ENCODE measurements around the gene TRIM37.
"Not testable (repeated sequence)": the region's sequence is repeated elsewhere in the genome, so short reads cannot be mapped to it uniquely, and the experiment has no call there.

The TRIM37 gene

DNA sequence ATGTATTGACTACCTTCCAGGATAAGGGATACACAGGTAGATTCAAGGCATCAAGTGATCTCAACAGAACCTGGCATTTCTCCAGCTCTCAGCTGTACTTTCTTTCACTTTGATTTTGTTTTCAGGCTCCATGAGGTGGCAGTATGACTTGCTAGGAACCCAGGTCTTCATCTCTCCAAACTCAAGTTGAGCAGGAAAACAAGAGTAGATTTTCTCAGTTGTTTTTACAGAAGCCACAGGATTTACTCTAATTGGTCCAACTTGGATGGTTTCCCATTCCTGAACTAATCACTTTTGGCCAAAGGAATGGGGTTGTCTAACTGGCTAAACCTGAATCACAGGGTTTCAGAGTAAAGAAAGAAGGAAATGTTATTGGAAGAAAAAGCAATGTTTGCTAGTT lies 146.6 kb downstream of the TRIM37 start:
- no peak for DNase-seq
- intact Hi-C loops (cut with DNase I) = no loop called here

DNA sequence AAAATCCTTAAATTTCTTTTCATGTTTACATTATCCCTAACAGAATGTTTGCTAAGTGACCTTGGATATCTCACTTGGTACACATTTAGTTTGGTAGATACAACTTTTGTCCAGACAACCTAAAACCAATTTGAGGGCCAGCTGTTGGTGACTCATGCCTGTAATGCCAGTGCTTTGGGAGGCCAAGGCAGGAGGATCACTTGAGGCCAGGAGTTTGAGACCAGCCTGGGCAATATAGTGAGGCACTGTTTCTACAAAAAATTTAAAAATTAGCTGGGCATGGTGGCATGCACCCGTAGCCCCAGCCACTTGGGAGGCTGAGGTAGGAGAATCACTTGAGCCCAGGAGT lies 149.0 kb downstream of the TRIM37 start:
- DNase-seq; intact Hi-C loops (cut with DNase I): not testable (repeated sequence)

DNA sequence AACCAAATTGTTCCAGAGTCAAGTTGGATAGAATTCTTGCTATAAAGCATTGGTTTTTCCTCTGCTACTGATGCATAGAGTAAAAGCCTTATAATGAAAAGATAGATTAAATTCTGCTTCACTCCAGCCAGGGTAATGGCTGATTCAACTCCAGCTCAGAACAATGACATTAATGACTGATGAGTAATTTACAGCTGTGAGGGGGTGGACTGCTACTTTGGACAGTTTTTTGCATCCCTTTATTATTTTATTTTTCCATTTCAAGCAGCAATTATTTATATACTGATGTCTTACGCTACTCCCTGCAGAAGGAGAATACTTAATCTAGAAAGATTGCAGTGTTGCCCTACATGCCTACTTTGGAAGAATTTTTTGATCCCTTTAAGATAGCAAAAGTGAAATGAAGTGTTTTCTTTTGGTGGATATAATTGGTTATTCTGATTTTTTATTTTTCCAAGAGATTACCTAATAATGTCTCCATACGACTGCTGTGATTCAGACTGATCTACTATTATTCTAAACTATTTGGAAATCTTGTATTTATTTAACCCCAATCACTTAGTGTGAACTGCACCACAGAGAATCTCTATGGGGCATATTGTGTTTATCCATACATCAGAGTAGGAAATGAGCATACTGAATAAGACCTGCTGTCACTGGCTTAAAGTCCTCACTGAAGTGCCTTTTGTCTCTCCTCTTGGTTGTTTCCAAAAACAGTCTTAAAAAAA lies 149.5 kb downstream of the TRIM37 start:
- no peak for DNase-seq
- intact Hi-C loops (cut with DNase I) = no loop called here

DNA sequence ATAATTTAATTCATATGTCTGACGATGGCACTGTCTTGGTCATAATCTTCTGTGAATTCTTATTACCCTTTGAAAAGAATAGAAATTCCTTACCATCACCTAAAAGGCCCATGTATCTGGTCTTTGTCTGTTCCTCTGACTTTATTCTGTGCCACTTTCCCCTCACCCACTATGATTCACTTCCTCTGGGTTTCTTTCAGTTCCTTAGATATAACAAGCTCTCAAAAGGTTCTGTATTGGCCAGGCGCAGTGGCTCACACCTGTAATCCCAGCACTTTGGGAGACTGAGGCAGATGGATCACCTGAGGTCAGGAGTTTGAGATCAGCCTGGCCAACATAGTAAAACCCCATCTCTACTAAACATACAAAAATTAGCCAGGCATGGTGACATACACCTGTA lies 152.3 kb downstream of the TRIM37 start:
- intact Hi-C loops (cut with DNase I); DNase-seq: not testable (repeated sequence)

DNA sequence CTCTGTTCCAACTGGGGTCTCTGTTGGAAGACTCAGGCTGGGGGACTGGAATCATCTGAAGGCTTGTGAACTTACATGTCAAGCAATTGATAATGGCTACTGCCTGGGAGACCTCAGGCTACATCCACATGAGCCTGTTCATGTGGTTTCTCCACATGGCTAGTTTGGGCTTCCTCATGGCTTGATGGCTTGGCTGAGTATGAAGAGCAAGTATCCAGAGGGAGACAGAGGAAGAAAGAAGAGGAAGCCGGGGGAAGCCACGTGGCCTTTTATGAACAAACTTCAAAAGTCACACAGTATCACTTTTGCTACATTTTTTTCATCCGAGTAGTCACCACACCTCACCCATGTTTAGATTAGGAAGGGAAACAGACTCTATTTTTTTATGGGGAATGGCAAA lies 158.9 kb downstream of the TRIM37 start:
- intact Hi-C loops (cut with DNase I) = no loop called here
- DNase-seq = no peak

DNA sequence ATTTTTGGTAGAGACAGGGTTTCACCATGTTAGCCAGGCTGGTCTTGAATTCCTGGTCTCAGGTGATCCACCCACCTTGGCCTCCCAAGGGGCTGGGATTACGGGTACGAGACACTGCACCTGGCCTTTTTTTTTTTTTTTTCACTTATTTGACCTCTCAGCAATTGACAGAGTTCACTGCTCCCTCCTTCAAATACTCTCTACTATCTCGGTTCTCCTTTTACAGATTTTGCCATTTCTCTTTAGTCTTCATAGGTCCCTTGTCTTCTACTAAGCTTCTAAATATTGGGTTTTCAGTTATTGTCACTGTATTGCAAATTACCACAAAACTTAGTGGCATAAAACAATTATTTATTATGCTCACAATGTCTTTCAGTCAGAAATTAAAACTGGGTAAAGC lies 159.3 kb downstream of the TRIM37 start:
- intact Hi-C loops (cut with DNase I) = no loop called here
- DNase-seq = no peak

DNA sequence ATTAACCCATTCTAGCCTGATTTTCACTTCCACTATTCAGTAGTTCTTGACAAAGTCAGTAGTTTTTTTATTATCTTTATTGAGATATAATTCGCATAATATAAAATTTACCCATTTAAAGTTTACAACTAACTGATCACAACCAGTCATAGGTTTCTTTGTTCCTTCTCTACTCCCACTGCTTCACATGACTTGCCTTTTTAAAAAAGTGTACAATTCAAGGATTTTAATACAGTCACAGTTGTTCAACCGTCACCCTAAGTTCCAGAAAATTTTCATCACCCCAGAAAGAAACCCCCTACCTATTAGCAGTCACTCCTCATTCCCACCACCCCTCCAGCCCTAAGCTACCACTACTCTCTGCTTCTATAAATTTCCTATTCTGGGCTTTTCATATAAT lies 162.5 kb downstream of the TRIM37 start:
- intact Hi-C loops (cut with DNase I) = no loop called here

DNA sequence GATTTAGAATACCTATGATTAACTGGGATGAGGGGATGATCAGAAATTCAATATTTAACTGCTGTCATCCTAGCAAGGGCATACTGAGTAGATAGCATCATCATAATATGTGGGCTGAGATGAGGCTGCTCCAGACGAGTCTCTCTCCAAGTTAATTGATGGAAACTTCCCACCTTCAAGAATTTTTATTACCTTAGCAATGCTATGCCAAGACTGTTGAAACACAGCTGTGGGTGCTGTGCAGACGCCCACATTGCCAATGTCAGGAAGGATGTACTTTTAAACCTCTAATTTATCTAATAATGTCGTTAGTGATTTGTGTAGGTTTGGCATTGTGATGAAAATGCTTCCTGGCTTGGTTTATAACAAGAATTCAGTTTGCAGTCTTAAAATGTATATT lies 170.4 kb downstream of the TRIM37 start:
- intact Hi-C loops (cut with DNase I) = no loop called here
- no peak for DNase-seq

More for the DNA sequence above, 162.5 kb downstream of the TRIM37 start:
- DNase-seq = no peak

DNA sequence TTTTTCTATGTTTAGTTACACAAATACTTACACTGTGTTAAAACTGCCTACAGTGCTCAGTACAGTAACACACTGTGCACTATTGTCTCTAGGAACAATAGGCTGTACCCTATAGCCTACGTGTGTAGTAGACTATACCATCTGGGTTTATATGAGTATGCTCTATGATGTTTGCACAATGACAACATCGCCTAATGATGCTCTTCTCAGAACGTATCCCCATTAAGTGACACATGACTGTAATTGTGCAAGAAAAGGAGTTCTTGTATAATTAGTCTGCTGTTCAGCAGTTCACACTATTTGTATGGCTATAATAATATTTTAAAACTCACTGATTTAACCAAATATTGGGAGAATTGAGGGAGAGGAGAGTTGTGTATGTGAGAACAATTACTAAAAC lies 173.7 kb downstream of the TRIM37 start:
- DNase-seq = no peak
- intact Hi-C loops (cut with DNase I) = no loop called here

All from posterior cingulate gyrus (tissue), 11 donors.